Neural crest cell (in vitro differentiated cells): ENCODE data around the gene TNFSF4. TPM values are rescaled to one million over a fixed set of nuclear protein-coding genes. Genes with fewer than 3 reads are reported as not detected.

Experiments
- DNase-seq: peaks from one replicate; pipeline ENCODE4 v3.0.0; 2021; ENCODE audit warnings: low read depth, mixed read lengths, low spot score
- H3K27ac Mint-ChIP-seq: one replicate; pipeline ENCODE4 v1.8.0; 2021; ENCODE audit warnings: mild to moderate bottlenecking, mixed read lengths; ENCODE audit not compliant: unreplicated experiment
- H3K27me3 Mint-ChIP-seq: 2 replicates; pipeline ENCODE4 v1.8.0; 2021; ENCODE audit warnings: low read depth, mild to moderate bottlenecking, mixed read lengths
- H3K36me3 Mint-ChIP-seq: 2 replicates; pipeline ENCODE4 v1.8.0; 2021; ENCODE audit warnings: low read depth, mild to moderate bottlenecking, mixed read lengths
- H3K4me1 Mint-ChIP-seq: 2 replicates; pipeline ENCODE4 v1.8.0; 2021; ENCODE audit warnings: mixed read lengths
- H3K4me3 Mint-ChIP-seq: one replicate; pipeline ENCODE4 v1.8.0; 2021; ENCODE audit warnings: mild to moderate bottlenecking, mixed read lengths
- H3K9me3 Mint-ChIP-seq: 2 replicates; pipeline ENCODE4 v1.8.0; 2021; ENCODE audit warnings: mixed read lengths
- total RNA-seq: library from RNA; stranded (reverse); gene quantifications from 2 replicates; pipeline ENCODE4 v1.2.1, GENCODE V29; 2021
- TF ChIP-seq, protein P1 (sequence below): fragments of 200-600 bp; sonication (generic); conservative IDR thresholded peaks from 2 replicates; pipeline ENCODE4 v1.5.0; 2021; ENCODE audit warnings: antibody characterized with exemption, mild to moderate bottlenecking

Gene TNFSF4
- total RNA-seq, 1 donor from 2014 or later, result 1.1 TPM

GRCh38 chr1:173202424-173203145 is 4.5 kb downstream of the TNFSF4 start:
- Mint-ChIP-seq H3K27me3 (no peaks in the 10 kb centered on the region), H3K4me3 (no peak overlapping the region)

DNA sequence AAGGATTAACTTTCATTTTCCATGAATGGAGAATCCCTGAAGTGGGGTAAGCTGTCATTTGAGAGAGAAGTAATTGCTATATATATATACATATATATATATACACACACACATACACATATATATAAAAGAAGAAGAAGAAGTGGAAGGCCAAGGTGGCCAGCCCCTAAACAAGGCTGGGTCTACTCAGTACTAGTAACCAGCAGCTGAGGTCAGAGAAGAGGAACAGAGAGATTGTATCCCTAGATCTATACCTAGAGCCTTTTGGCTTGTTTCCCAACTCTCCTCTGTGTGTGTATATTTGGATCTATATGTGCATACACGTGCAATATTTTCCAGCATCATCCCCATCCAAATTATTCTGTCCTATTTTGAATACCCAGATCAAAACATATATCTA is 5.2 kb downstream of the TNFSF4 start:
- H3K27me3 Mint-ChIP-seq, result no peaks in the 10 kb centered on the region
- H3K27ac Mint-ChIP-seq, result no peak overlapping the region
- H3K9me3 Mint-ChIP-seq, result no peaks in the 10 kb centered on the region
- TF ChIP-seq, protein P1, sequence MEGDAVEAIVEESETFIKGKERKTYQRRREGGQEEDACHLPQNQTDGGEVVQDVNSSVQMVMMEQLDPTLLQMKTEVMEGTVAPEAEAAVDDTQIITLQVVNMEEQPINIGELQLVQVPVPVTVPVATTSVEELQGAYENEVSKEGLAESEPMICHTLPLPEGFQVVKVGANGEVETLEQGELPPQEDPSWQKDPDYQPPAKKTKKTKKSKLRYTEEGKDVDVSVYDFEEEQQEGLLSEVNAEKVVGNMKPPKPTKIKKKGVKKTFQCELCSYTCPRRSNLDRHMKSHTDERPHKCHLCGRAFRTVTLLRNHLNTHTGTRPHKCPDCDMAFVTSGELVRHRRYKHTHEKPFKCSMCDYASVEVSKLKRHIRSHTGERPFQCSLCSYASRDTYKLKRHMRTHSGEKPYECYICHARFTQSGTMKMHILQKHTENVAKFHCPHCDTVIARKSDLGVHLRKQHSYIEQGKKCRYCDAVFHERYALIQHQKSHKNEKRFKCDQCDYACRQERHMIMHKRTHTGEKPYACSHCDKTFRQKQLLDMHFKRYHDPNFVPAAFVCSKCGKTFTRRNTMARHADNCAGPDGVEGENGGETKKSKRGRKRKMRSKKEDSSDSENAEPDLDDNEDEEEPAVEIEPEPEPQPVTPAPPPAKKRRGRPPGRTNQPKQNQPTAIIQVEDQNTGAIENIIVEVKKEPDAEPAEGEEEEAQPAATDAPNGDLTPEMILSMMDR, result no peak
- H3K4me3 Mint-ChIP-seq, result no peak overlapping the region
- no peak for DNase-seq
- H3K4me1 Mint-ChIP-seq, result peaks cover 4% of the 10 kb centered on the region
- H3K36me3 Mint-ChIP-seq, result no peaks in the 10 kb centered on the region

More at GRCh38 chr1:173202424-173203145, 4.5 kb downstream of the TNFSF4 start:
- TF ChIP-seq, protein P1, result peak; percentile 74
- Mint-ChIP-seq H3K4me1 (peaks cover 10% of the 10 kb centered on the region), H3K36me3 (no peaks in the 10 kb centered on the region), H3K9me3 (no peaks in the 10 kb centered on the region), H3K27ac (no peak overlapping the region)
- DNase-seq, result peak; percentile 6

DNA sequence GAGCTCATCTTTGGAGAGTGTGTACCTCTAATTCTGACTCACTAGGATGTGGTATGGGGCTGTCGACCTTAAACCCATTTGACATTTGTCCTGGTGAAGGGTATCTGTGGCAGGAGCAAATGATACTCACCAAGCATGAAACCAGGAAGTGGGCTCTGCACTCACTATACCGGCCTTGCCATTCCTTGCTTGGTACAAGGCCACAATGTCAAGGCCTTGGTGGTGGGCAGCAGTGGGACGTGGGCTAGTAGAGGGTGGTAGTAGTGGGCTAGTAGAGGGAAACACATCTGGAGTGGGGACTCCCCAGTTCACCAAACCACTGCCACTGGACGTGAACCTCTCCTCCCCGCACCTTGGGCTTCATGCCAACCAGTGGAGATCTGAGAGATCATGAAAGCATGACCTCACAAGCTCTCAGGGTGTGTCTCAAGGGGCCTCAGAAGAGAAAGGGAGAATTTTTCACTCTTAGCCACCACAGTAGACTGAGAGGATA is 11.5 kb downstream of the TNFSF4 start:
- Mint-ChIP-seq H3K9me3 (peaks cover 3% of the 10 kb centered on the region), H3K36me3 (no peaks in the 10 kb centered on the region), H3K4me3 (no peak overlapping the region), H3K27ac (no peak overlapping the region), H3K27me3 (no peaks in the 10 kb centered on the region), H3K4me1 (no peaks in the 10 kb centered on the region)
- TF ChIP-seq, protein P1, result no peak
- DNase-seq, result no peak

GRCh38 chr1:173193639-173194038 is 13.5 kb downstream of the TNFSF4 start:
- Mint-ChIP-seq H3K9me3 (peaks cover 5% of the 10 kb centered on the region), H3K4me3 (no peak overlapping the region), H3K36me3 (no peaks in the 10 kb centered on the region), H3K27me3 (no peaks in the 10 kb centered on the region), H3K27ac (no peak overlapping the region), H3K4me1 (no peaks in the 10 kb centered on the region)
- DNase-seq, result no peak
- TF ChIP-seq, protein P1, result no peak

DNA sequence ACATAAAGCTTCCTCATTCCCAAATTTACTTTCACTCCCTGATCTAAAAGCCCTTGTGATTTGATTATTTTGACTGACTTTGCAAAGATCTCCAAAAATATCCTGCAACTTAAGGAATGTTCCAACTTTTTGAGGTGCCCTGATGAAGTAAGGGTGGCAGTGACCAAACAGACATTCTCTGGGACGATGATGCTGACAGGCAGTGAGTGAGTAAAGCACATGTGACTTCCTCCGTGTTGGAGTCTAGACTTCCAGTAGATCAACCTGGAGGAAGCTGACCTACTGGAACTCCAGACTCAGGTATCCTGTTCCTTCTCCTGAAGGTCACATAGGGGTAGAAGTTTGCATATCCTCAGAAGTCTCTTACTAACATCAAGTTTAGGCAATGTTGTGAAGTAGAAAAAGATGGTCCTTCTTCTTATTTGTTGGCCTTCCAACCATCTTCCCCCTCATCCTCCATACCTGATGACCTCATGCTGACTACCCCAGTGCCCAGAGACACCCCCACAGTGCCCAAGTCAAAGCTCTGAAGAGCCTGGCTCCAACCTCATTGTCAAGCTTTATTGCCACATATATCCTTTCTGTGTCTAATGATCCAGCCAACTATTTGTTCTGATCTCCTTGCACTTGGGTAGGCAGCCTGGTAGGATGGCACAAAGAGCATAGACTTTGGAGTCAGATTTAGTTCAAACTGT is 16.0 kb downstream of the TNFSF4 start:
- Mint-ChIP-seq H3K4me1 (no peaks in the 10 kb centered on the region), H3K4me3 (no peak overlapping the region), H3K36me3 (no peaks in the 10 kb centered on the region), H3K9me3 (peaks cover 2% of the 10 kb centered on the region), H3K27me3 (no peaks in the 10 kb centered on the region), H3K27ac (no peak overlapping the region)
- TF ChIP-seq, protein P1, result no peak
- no peak for DNase-seq
